Cardiac fibroblast (primary cell): ENCODE results near the gene CAMKMT.

Experiments
- DNase-seq, 2 donors: peaks; one replicate each; pipeline versions ENCODE4 v3.0.0 to v3.0.0-alpha.2; 2010; ENCODE audit warnings: low read depth in 2 of 2
- H3K4me3 ChIP-seq, 2 donors: replicated peaks in 1 of 2; 1 replicate in 1 of 2; 2 replicates in 1 of 2; pipeline ENCODE4 v1.5.1; 2011; ENCODE audit warnings: low read depth in 2 of 2, low read length in 2 of 2, mild to moderate bottlenecking in 2 of 2, moderate library complexity in 1 of 2
- TF ChIP-seq, protein P1 (sequence below): IDR thresholded peaks from one replicate; pipeline ENCODE4 v1.5.1; 2011; ENCODE audit warnings: low read depth, mild to moderate bottlenecking, low read length, inconsistent platforms

CAMKMT gene

DNA sequence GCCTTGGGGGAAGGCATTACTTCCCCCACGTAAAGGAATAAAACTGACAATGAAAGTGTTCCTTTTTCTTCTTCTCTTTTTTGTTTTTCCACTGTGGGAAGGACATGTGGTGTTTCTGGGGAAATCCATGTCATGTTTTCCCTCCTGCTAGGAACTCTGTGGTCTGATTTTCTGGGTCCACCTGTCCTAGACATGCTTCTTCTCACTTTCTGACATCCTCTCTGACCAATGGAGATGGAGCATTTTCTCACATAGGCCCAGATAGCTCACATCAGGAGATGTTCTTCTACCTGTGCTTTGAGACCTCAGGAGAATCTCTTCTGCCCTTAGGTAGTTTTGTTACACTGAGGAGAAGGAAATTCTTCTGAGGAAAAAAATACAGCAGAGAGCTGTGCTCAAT, 327.8 kb downstream of the CAMKMT start:
- no peak for DNase-seq
- TF ChIP-seq, protein P1, sequence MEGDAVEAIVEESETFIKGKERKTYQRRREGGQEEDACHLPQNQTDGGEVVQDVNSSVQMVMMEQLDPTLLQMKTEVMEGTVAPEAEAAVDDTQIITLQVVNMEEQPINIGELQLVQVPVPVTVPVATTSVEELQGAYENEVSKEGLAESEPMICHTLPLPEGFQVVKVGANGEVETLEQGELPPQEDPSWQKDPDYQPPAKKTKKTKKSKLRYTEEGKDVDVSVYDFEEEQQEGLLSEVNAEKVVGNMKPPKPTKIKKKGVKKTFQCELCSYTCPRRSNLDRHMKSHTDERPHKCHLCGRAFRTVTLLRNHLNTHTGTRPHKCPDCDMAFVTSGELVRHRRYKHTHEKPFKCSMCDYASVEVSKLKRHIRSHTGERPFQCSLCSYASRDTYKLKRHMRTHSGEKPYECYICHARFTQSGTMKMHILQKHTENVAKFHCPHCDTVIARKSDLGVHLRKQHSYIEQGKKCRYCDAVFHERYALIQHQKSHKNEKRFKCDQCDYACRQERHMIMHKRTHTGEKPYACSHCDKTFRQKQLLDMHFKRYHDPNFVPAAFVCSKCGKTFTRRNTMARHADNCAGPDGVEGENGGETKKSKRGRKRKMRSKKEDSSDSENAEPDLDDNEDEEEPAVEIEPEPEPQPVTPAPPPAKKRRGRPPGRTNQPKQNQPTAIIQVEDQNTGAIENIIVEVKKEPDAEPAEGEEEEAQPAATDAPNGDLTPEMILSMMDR: no peak
- H3K4me3 ChIP-seq: no peak overlapping the region

DNA sequence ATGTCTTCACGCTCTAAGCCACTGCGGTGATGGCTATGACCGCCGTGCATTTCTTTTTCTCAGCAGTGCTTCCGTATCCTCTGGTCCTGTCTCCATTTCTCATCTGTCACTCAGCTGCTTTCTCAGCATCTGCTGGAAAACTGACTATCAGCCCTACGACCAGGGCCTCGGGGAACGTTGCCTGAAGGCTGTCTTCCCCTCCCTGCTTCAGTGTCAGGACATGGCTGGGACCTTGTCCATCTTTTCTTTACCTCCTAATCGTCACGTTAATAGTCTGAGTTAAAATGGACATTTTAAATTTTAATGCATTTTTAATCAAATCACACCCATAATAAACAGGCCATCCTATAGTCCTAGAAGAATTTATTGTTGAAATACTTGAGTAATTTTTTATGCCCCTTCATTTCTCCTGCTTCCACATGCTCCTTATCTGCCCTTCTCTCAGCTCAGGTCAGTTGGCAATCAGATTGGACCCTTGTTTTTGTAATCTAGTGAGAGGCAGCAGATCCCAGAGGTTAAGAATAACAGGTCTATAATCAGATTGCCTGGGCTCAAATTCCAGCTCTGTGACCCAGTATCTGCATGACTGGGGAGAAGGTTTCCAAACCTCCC, 329.5 kb downstream of the CAMKMT start:
- no peak overlapping the region for H3K4me3 ChIP-seq
- no peak for DNase-seq
- TF ChIP-seq, protein P1: no peak

DNA sequence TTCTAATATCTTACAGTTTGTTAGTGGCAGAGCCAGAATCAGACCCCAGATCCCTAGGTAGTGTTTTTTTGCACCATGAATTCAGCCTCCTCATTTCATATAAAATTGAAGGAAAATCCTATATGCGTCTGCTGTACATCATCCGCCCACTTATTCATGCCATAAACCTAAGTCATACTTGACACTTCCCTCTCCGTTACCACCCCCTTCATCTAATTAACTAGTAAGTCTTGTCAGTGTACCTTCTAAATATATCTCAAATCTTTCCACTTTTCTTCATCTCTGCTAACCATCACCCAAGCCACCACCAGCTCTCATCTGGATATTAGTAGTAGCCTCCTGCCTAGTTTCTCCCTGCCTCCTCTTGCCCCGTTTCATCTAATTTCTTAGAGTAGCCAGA, 331.1 kb downstream of the CAMKMT start:
- no peak overlapping the region for H3K4me3 ChIP-seq
- TF ChIP-seq, protein P1: no peak
- peak in 1 of 2 donors; percentile 3 for DNase-seq

DNA sequence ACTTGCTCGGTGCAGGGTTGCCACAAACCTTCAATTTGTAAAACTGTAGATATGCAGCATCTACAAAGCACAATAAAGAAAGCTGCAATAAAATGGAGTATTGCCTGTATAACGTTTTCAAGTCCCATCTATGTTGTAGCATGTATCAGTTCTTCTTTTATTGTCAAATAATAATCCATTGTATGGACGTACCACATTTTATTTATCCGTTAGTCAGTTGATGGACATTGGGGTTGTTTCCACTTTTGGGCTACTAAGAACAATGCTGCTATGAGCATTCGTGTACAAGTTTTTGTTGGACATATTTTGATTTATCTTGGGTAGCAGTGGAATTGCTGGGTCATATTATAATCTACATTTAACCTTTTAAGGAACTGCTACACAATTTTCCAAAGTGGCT, 339.1 kb downstream of the CAMKMT start:
- TF ChIP-seq, protein P1: no peak
- H3K4me3 ChIP-seq: no peak overlapping the region
- DNase-seq: no peak

DNA sequence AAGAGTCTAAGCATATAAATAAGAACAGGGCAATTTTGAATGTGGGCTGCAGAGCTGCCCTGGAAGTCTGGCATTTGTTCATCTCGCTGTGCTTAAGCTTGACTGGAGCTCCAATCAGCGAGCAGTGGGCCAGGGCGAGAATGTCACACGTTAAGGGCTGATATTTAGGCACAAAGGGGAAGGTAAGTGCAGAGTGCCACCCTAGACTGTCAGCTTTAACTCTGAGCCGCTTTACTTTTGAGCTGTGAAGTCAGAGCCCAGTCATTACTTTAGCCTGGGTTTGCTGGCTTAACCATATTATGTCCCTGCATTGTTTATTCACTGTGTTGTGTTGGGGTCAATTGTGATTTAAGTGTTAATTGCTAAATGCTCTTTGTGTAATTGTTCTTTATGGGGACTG, 343.6 kb downstream of the CAMKMT start:
- DNase-seq: no peak
- no peak overlapping the region for H3K4me3 ChIP-seq
- TF ChIP-seq, protein P1: no peak

DNA sequence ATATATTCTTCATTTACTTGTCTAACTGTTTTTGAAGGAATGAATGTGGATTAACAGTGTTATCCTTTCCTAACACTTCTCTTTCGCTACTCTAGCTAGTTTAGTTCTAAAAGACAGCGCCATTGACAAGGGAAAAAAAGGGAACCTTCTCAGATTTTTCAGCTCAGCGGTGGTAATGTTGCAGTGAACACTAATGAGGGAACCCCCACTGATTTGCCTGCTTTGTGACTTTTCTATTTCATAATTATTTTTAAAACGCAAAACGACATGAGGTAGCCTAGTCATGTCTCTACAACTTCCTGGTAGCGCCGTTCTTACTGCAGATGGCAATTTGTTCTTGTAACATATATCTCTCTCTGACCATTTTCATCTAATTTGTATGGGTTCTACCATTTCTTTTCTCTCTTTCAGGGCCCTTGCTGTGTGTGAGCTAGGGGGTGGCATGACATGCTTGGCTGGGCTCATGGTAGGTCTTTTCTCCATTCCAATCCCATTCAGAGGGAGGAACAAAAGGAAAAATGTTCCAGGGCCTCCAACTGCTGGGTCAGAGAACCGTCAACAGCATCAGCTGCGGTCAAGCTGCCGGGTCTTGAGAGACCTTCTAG, 344.2 kb downstream of the CAMKMT start:
- TF ChIP-seq, protein P1: no peak
- no peak overlapping the region for H3K4me3 ChIP-seq
- no peak for DNase-seq
